Measurements from ENCODE around the gene ZNF48.
A peak's percentile ranks its signal among the peaks of the same experiment; 100 is the strongest.

Gene ZNF48

DNA sequence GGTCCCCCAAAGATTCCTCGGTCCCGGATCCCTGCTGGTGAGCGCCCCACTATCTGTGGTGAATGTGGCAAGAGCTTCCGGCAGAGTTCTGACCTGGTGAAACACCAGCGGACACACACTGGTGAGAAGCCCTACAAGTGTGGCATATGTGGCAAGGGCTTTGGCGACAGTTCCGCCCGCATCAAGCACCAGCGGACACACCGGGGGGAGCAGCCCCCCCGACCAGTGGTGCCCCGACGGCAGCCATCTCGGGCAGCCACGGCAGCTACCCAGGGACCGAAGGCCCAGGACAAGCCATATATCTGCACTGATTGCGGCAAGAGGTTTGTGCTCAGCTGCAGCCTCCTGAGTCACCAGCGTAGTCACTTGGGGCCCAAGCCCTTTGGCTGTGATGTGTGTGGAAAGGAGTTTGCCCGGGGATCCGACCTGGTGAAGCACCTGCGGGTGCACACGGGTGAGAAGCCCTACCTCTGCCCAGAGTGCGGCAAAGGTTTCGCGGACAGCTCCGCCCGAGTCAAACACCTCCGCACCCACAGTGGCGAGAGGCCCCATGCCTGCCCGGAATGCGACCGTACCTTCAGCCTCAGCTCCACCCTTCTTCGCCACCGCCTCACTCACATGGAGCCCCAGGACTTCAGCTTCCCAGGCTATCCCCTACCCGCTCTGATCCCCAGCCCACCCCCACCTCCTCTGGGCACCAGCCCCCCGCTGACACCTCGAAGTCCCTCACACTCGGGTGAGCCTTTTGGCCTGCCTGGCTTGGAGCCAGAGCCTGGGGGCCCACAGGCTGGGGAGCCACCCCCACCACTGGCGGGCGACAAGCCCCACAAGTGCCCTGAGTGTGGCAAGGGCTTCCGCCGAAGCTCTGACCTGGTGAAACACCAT lies 2.8 kb downstream of the ZNF48 start:
- no peak for ATAC-seq
- TF ChIP-seq, protein P1, sequence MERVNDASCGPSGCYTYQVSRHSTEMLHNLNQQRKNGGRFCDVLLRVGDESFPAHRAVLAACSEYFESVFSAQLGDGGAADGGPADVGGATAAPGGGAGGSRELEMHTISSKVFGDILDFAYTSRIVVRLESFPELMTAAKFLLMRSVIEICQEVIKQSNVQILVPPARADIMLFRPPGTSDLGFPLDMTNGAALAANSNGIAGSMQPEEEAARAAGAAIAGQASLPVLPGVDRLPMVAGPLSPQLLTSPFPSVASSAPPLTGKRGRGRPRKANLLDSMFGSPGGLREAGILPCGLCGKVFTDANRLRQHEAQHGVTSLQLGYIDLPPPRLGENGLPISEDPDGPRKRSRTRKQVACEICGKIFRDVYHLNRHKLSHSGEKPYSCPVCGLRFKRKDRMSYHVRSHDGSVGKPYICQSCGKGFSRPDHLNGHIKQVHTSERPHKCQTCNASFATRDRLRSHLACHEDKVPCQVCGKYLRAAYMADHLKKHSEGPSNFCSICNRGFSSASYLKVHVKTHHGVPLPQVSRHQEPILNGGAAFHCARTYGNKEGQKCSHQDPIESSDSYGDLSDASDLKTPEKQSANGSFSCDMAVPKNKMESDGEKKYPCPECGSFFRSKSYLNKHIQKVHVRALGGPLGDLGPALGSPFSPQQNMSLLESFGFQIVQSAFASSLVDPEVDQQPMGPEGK (CRISPR knock-in tag; IDR thresholded peaks at IDR 0.05; ENCODE audit: borderline replicate concordance) = no peak
- TF ChIP-seq ESRRG (CRISPR knock-in tag; IDR thresholded peaks at IDR 0.05) (no peak), ARNTL (CRISPR knock-in tag; IDR thresholded peaks at IDR 0.05; ENCODE audit: borderline replicate concordance, low read depth) (no peak), CSDC2 (CRISPR knock-in tag; IDR thresholded peaks at IDR 0.05) (no peak), TCF4 (CRISPR knock-in tag; IDR thresholded peaks at IDR 0.05; ENCODE audit: borderline replicate concordance) (no peak)

DNA sequence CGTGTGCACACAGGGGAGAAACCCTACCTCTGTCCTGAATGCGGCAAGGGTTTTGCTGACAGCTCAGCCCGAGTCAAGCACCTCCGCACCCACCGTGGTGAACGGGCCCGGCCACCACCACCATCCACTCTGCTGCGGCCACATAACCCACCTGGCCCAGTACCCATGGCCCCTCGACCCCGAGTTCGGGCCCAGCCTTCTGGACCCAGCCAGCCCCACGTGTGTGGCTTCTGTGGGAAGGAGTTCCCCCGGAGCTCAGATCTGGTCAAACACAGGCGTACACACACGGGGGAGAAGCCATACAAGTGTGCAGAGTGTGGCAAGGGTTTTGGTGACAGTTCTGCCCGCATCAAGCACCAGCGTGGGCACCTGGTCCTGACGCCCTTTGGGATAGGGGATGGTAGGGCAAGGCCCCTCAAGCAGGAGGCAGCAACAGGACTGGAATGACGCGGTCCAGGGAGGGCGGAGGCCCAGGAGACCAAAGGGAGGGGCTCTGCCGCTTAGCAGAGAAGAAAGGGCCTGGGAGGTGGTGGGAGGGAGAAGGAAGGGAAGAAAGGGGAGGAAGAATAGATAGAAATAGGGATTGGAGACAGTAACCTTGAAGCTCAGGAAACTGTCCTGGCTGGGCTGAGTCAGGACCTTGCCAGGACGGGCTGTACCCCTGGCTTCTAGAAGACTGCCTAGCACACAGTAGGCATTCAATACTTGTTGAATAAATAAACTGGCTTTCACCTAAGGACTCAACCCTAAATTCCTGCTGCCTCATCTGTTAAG lies 3.6 kb downstream of the ZNF48 start:
- TF ChIP-seq ARNTL (CRISPR knock-in tag; IDR thresholded peaks at IDR 0.05; ENCODE audit: borderline replicate concordance, low read depth) (no peak), ZNF70 (CRISPR knock-in tag; IDR thresholded peaks at IDR 0.05) (no peak), TCF4 (CRISPR knock-in tag; IDR thresholded peaks at IDR 0.05; ENCODE audit: borderline replicate concordance) (no peak)
- TF ChIP-seq, protein P1 (CRISPR knock-in tag; IDR thresholded peaks at IDR 0.05; ENCODE audit: borderline replicate concordance) = no peak
- ATAC-seq = no peak

DNA sequence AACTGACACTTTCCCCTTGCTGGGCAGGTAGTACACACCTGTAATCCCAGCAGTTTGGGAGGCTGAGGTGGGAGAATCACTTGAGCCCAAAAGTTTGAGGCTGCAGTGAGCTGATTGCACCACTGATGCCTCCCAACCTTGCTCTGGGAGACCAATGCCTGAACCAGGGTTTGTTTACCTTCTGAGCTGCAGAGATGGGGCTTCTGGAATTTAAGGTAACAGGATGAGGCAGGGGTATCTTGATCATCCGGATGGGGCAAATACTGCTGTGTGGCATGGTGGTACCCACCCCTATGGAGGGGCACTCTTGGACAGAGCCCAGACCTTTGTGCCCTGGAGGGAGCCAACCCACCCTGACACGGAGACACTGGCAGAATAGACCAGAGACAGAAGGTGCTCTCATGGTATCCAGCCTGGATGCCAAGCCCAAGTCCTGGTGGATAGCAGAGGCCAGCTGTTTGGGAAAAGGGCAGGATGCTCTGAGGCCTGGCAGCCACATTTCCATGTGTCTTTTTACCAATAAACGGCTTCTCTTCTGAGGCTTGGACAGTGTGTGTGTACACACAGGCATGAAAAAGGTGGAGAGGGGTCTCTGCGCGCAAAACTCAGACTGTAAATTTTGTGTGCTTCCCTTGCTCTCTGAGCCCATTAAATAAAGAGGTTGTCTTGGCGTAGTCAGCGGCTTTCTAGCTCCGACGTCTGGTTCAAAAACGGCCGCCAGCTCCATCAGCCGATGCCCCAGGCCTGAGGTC lies 4.4 kb downstream of the ZNF48 start:
- peak; percentile 1; the same call in 2 of the 3 replicates for ATAC-seq
- TF ChIP-seq, protein P1 (CRISPR knock-in tag; IDR thresholded peaks at IDR 0.05; ENCODE audit: borderline replicate concordance) = no peak
- TF ChIP-seq RARB (CRISPR knock-in tag; IDR thresholded peaks at IDR 0.05) (no peak), ZNF70 (CRISPR knock-in tag; IDR thresholded peaks at IDR 0.05) (no peak), CSDC2 (CRISPR knock-in tag; IDR thresholded peaks at IDR 0.05) (no peak), ARNTL (CRISPR knock-in tag; IDR thresholded peaks at IDR 0.05; ENCODE audit: borderline replicate concordance, low read depth) (no peak), BACH2 (CRISPR knock-in tag; IDR thresholded peaks at IDR 0.05; ENCODE audit: borderline replicate concordance) (no peak), SNAI2 (CRISPR knock-in tag; IDR thresholded peaks at IDR 0.05) (no peak), ZNF8 (CRISPR knock-in tag; IDR thresholded peaks at IDR 0.05) (no peak)
- TF ChIP-seq, protein P2, sequence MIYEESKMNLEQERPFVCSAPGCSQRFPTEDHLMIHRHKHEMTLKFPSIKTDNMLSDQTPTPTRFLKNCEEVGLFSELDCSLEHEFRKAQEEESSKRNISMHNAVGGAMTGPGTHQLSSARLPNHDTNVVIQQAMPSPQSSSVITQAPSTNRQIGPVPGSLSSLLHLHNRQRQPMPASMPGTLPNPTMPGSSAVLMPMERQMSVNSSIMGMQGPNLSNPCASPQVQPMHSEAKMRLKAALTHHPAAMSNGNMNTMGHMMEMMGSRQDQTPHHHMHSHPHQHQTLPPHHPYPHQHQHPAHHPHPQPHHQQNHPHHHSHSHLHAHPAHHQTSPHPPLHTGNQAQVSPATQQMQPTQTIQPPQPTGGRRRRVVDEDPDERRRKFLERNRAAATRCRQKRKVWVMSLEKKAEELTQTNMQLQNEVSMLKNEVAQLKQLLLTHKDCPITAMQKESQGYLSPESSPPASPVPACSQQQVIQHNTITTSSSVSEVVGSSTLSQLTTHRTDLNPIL (CRISPR knock-in tag; IDR thresholded peaks at IDR 0.05; ENCODE audit: low read depth) = no peak
- TF ChIP-seq, protein P3, sequence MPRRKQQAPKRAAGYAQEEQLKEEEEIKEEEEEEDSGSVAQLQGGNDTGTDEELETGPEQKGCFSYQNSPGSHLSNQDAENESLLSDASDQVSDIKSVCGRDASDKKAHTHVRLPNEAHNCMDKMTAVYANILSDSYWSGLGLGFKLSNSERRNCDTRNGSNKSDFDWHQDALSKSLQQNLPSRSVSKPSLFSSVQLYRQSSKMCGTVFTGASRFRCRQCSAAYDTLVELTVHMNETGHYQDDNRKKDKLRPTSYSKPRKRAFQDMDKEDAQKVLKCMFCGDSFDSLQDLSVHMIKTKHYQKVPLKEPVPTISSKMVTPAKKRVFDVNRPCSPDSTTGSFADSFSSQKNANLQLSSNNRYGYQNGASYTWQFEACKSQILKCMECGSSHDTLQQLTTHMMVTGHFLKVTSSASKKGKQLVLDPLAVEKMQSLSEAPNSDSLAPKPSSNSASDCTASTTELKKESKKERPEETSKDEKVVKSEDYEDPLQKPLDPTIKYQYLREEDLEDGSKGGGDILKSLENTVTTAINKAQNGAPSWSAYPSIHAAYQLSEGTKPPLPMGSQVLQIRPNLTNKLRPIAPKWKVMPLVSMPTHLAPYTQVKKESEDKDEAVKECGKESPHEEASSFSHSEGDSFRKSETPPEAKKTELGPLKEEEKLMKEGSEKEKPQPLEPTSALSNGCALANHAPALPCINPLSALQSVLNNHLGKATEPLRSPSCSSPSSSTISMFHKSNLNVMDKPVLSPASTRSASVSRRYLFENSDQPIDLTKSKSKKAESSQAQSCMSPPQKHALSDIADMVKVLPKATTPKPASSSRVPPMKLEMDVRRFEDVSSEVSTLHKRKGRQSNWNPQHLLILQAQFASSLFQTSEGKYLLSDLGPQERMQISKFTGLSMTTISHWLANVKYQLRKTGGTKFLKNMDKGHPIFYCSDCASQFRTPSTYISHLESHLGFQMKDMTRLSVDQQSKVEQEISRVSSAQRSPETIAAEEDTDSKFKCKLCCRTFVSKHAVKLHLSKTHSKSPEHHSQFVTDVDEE (CRISPR knock-in tag; IDR thresholded peaks at IDR 0.05) = no peak

Measured in SK-N-SH treated with all-trans-retinoic acid at 6 μM for 48 hours (cell line).